SK-N-SH (cell line): ENCODE data around the gene HEMK1.

ENCODE experiments used
- CTCF ChIP-seq: fragments of 200-600 bp; sonication (generic); IDR thresholded peaks from 2 replicates; pipeline ENCODE4 v1.6.1; 2017; ENCODE audit warnings: antibody characterized with exemption, mild to moderate bottlenecking, moderate library complexity
- EZH2phosphoT487 ChIP-seq: fragments of 200-600 bp; sonication (generic); IDR thresholded peaks from 2 replicates; pipeline ENCODE4 v1.6.1; 2017; ENCODE audit warnings: low read depth, mixed run types, mild to moderate bottlenecking, antibody characterized with exemption, moderate library complexity, borderline replicate concordance
- FOXM1 ChIP-seq: IDR thresholded peaks from 2 replicates; pipeline ENCODE4 v1.4.0; 2012; ENCODE audit warnings: low read depth, mild to moderate bottlenecking
- GABPA ChIP-seq: IDR thresholded peaks from 2 replicates; pipeline ENCODE4 v1.4.0; 2012; ENCODE audit warnings: low read depth, mild to moderate bottlenecking
- RCOR1 ChIP-seq: fragments of 150-350 bp; IDR thresholded peaks from 2 replicates; pipeline ENCODE4 v1.6.1; 2017; ENCODE audit warnings: antibody characterized with exemption, low read length
- REST ChIP-seq: IDR thresholded peaks from 2 replicates; pipeline ENCODE4 v1.6.1; 2012; ENCODE audit warnings: mild to moderate bottlenecking, low read depth, low read length, moderate library complexity
- RFX5 ChIP-seq: IDR thresholded peaks from 2 replicates; pipeline ENCODE4 v1.6.1; 2012; ENCODE audit warnings: mild to moderate bottlenecking, improper control_type of control experiment, low read length
- RXRA ChIP-seq: IDR thresholded peaks from 2 replicates; pipeline ENCODE4 v1.4.0; 2012; ENCODE audit warnings: low read depth, mild to moderate bottlenecking, borderline replicate concordance
- TAF1 ChIP-seq: IDR thresholded peaks from 2 replicates; pipeline ENCODE4 v1.6.1; 2012; ENCODE audit warnings: low read depth, mild to moderate bottlenecking, low read length, moderate library complexity, borderline replicate concordance
- TEAD4 ChIP-seq: IDR thresholded peaks from 2 replicates; pipeline ENCODE4 v1.4.0; 2012; ENCODE audit warnings: mild to moderate bottlenecking, borderline replicate concordance; ENCODE audit not compliant: insufficient read depth
- USF1 ChIP-seq: IDR thresholded peaks from 2 replicates; pipeline ENCODE4 v1.4.0; 2012; ENCODE audit warnings: low read depth, borderline replicate concordance

GRCh38 chr3:50573566-50574443 lies 4.5 kb downstream of the HEMK1 start:
- TF ChIP-seq RCOR1: no peak
- no peak for TF ChIP-seq TEAD4
- no peak for TF ChIP-seq TAF1
- no peak for TF ChIP-seq RXRA
- TF ChIP-seq REST: no peak
- no peak for TF ChIP-seq EZH2phosphoT487
- TF ChIP-seq RFX5: no peak
- no peak for TF ChIP-seq USF1
- TF ChIP-seq CTCF: no peak
- no peak for TF ChIP-seq GABPA
- no peak for TF ChIP-seq FOXM1
